CD14-positive monocyte (primary cell): ENCODE results near the gene KSR2. TPM values are rescaled to one million over a fixed set of nuclear protein-coding genes. Genes with fewer than 3 reads are reported as not detected.

Experiments
- DNase-seq, 3 donors: peaks; one replicate each; pipeline ENCODE4 v3.0.0-alpha.2; 2011 to 2022
- H2AFZ ChIP-seq: 2 replicates; pipeline ENCODE4 v1.6.0; 2012; ENCODE audit warnings: mild to moderate bottlenecking, low read depth, low read length, inconsistent platforms; ENCODE audit not compliant: insufficient read depth, poor library complexity, severe bottlenecking
- H3K27ac ChIP-seq, 2 donors: 1 replicate in 1 of 2; 2 replicates in 1 of 2; pipeline ENCODE4 v1.5.1; 2012 to 2013; ENCODE audit warnings: low read length in 2 of 2, control low read depth in 1 of 2, inconsistent platforms in 1 of 2, low read depth in 1 of 2, mild to moderate bottlenecking in 1 of 2
- H3K27me3 ChIP-seq, 2 donors: one replicate each; pipeline versions ENCODE4 v1.6.0 to v1.6.1; 2011 to 2013; ENCODE audit warnings: low read length in 2 of 2; ENCODE audit not compliant: control insufficient read depth in 2 of 2, insufficient read depth in 2 of 2
- H3K36me3 ChIP-seq, 2 donors: replicated peaks in 1 of 2; 1 replicate in 1 of 2; 2 replicates in 1 of 2; pipeline versions ENCODE4 v1.5.1 to v1.6.1; 2012 to 2013; ENCODE audit warnings: low read length in 2 of 2, control low read depth in 1 of 2, inconsistent platforms in 1 of 2, mild to moderate bottlenecking in 1 of 2; ENCODE audit not compliant: insufficient read depth in 2 of 2, control insufficient read depth in 1 of 2
- H3K4me1 ChIP-seq, 2 donors: 1 replicate in 1 of 2; 2 replicates in 1 of 2; pipeline versions ENCODE4 v1.5.1 to v1.6.1; 2012 to 2013; ENCODE audit warnings: low read length in 2 of 2, control low read depth in 1 of 2, inconsistent platforms in 1 of 2, mild to moderate bottlenecking in 1 of 2, moderate library complexity in 1 of 2; ENCODE audit not compliant: insufficient read depth in 2 of 2, control insufficient read depth in 1 of 2
- H3K4me2 ChIP-seq: replicated peaks from 2 replicates; pipeline ENCODE3; 2012; ENCODE audit warnings: low read length, moderate library complexity, mild to moderate bottlenecking; ENCODE audit not compliant: poor library complexity, severe bottlenecking; ENCODE audit errors: extremely low read depth
- H3K4me3 ChIP-seq, 3 experiments: fragments of 200-600 bp in 1 of 3; sonication (generic) in 1 of 3; replicated peaks in 1 of 3; 1 replicate in 2 of 3; 2 replicates in 1 of 3; pipeline ENCODE4 v1.5.1; 2011 to 2013; ENCODE audit warnings: low read length in 3 of 3, mild to moderate bottlenecking in 3 of 3, control low read depth in 2 of 3, low read depth in 2 of 3, inconsistent platforms in 1 of 3, moderate library complexity in 1 of 3
- H3K79me2 ChIP-seq: 2 replicates; pipeline ENCODE4 v1.6.0; 2012; ENCODE audit warnings: mild to moderate bottlenecking, control low read depth, inconsistent platforms, low read length, moderate library complexity; ENCODE audit not compliant: insufficient read depth
- H3K9ac ChIP-seq: 2 replicates; pipeline ENCODE4 v1.6.0; 2017; ENCODE audit warnings: low read length, mild to moderate bottlenecking; ENCODE audit not compliant: insufficient read depth, poor library complexity, severe bottlenecking
- H3K9me3 ChIP-seq, 2 donors: replicated peaks in 1 of 2; 1 replicate in 1 of 2; 2 replicates in 1 of 2; pipeline versions ENCODE4 v1.5.1 to v1.6.1; 2012 to 2013; ENCODE audit warnings: low read length in 2 of 2, control low read depth in 1 of 2; ENCODE audit not compliant: control insufficient read depth in 1 of 2, insufficient read depth in 1 of 2
- H4K20me1 ChIP-seq: 2 replicates; pipeline ENCODE4 v1.6.0; 2012; ENCODE audit warnings: mild to moderate bottlenecking, low read length, control low read depth, moderate library complexity; ENCODE audit not compliant: insufficient read depth
- H3K27ac Mint-ChIP-seq, 7 donors: one replicate each; pipeline ENCODE4 v1.8.0; 2020; ENCODE audit warnings: mild to moderate bottlenecking in 7 of 7, mixed read lengths in 7 of 7, moderate library complexity in 6 of 7, inconsistent platforms in 2 of 7
- H3K27me3 Mint-ChIP-seq, 3 donors: one replicate each; pipeline ENCODE4 v1.8.0; 2021 to 2022; ENCODE audit warnings: low read depth in 3 of 3, mild to moderate bottlenecking in 3 of 3, mixed read lengths in 3 of 3, moderate library complexity in 3 of 3, inconsistent platforms in 1 of 3
- H3K36me3 Mint-ChIP-seq, 2 donors: one replicate each; pipeline ENCODE4 v1.8.0; 2020; ENCODE audit warnings: mixed read lengths in 2 of 2, inconsistent platforms in 1 of 2, mild to moderate bottlenecking in 1 of 2
- H3K4me1 Mint-ChIP-seq: one replicate; pipeline ENCODE4 v1.8.0; 2020; ENCODE audit warnings: mild to moderate bottlenecking, mixed read lengths
- H3K4me3 Mint-ChIP-seq, 2 donors: one replicate each; pipeline ENCODE4 v1.8.0; 2020; ENCODE audit warnings: mild to moderate bottlenecking in 2 of 2, mixed read lengths in 2 of 2, moderate library complexity in 1 of 2
- H3K9me3 Mint-ChIP-seq, 7 donors: one replicate each; pipeline ENCODE4 v1.8.0; 2020 to 2022; ENCODE audit warnings: mixed read lengths in 7 of 7, mild to moderate bottlenecking in 6 of 7, moderate library complexity in 6 of 7, inconsistent platforms in 2 of 7
- CTCF ChIP-seq: fragments of 200-600 bp; IDR thresholded peaks from one replicate; pipeline ENCODE4 v1.8.0; 2022; ENCODE audit warnings: antibody characterized with exemption, mild to moderate bottlenecking
- WGBS: methylation state at CpG from one replicate; pipeline ENCODE4 v1.1.5; 2013; ENCODE audit warnings: missing lambda C conversion rate; ENCODE audit not compliant: insufficient coverage; 5-methylcytosine and 5-hydroxymethylcytosine counted together
- intact Hi-C, 2 donors: fragments of 100-400 bp; cut with micrococcal nuclease; formaldehyde crosslinking; loops; one replicate each; pipeline versions ENCODE4 v1.15.0 to v1.15.1; 2023
- polyA plus RNA-seq, 3 donors: library from polyadenylated mRNA; depleted of rRNA in 1 of 3; unstranded in 2 of 3; stranded (reverse) in 1 of 3; fragments of 300-500 nt in 2 of 3; fragments of >200 nt in 1 of 3; fragmentation: Illumina TruSeq in 2 of 3; gene quantifications; 1 replicate in 2 of 3; 2 replicates in 1 of 3; pipeline ENCODE4 v1.2.3, GENCODE V29; 2012 to 2021

KSR2 gene
- polyA plus RNA-seq, 3 donors: not detected

GRCh38 chr12:117540011-117540410 lies 428.8 kb downstream of the KSR2 start:
- Mint-ChIP-seq H3K27ac (no peak overlapping the region), H3K36me3 (no peaks in the 10 kb centered on the region), H3K4me1 (no peaks in the 10 kb centered on the region), H3K9me3 (peaks cover 0 to 5% (median 0%) of the 10 kb centered on the region in 7 donors), H3K4me3 (peak overlapping the region in 1 of 2 donors; percentile 36), H3K27me3 (peaks cover 23 to 41% (median 36%) of the 10 kb centered on the region in 3 donors)
- no peak for TF ChIP-seq CTCF
- Histone ChIP-seq H2AFZ (no peak overlapping the region), H3K27ac (no peak overlapping the region), H3K79me2 (no peaks in the 10 kb centered on the region), H3K4me3 (no peak overlapping the region), H3K36me3 (no peaks in the 10 kb centered on the region), H3K4me1 (no peaks in the 10 kb centered on the region), H4K20me1 (no peaks in the 10 kb centered on the region), H3K4me2 (no peak overlapping the region), H3K27me3 (peaks cover 0 to 10% of the 10 kb centered on the region in 2 donors), H3K9me3 (no peaks in the 10 kb centered on the region), H3K9ac (no peak overlapping the region)
- 59% methylated on average over 4 of the region's 5 CpGs for WGBS
- intact Hi-C loops: no loop called here
- DNase-seq: no peak

GRCh38 chr12:117538926-117539325 lies 429.9 kb downstream of the KSR2 start:
- no peaks in the 10 kb centered on the region for H3K79me2 ChIP-seq
- TF ChIP-seq CTCF: no peak
- no peak overlapping the region for H3K27ac Mint-ChIP-seq
- peaks cover 0 to 10% of the 10 kb centered on the region in 2 donors for H3K27me3 ChIP-seq
- DNase-seq: no peak
- H3K4me1 Mint-ChIP-seq: no peaks in the 10 kb centered on the region
- no CpG with 5 or more reads among the region's 1 CpG for WGBS
- peaks cover 0 to 3% of the 10 kb centered on the region in 2 donors for H3K4me1 ChIP-seq
- no peak overlapping the region for H3K4me3 ChIP-seq
- H3K36me3 ChIP-seq: no peaks in the 10 kb centered on the region
- peaks cover 0 to 5% (median 0%) of the 10 kb centered on the region in 7 donors for H3K9me3 Mint-ChIP-seq
- no peak overlapping the region for H3K27ac ChIP-seq
- H3K9ac ChIP-seq: no peak overlapping the region
- H3K36me3 Mint-ChIP-seq: no peaks in the 10 kb centered on the region
- H3K9me3 ChIP-seq: no peaks in the 10 kb centered on the region
- intact Hi-C loops: no loop called here
- peaks cover 21 to 41% (median 34%) of the 10 kb centered on the region in 3 donors for H3K27me3 Mint-ChIP-seq
- peak overlapping the region in 1 of 2 donors; percentile 33 for H3K4me3 Mint-ChIP-seq
- H2AFZ ChIP-seq: no peak overlapping the region
- no peak overlapping the region for H3K4me2 ChIP-seq
- H4K20me1 ChIP-seq: no peaks in the 10 kb centered on the region
